Measurements from ENCODE around the gene LRMDA.

- TF ChIP-seq KAT2A (conservative IDR thresholded peaks at IDR 0.05; ENCODE audit: control insufficient read depth, low read depth, low read length) (no peak), NFIC (IDR thresholded peaks at IDR 0.05; ENCODE audit: low read depth, low read length) (no peak), CTCF (IDR thresholded peaks at IDR 0.05 in 2 of 3, conservative IDR thresholded peaks at IDR 0.05 in 1 of 3; ENCODE audit: control insufficient read depth in 2 of 3, extremely low read depth in 1 of 3, insufficient read depth in 1 of 3, low read depth in 3 of 3, low read length in 3 of 3) (no peak), RB1 (IDR thresholded peaks at IDR 0.05; ENCODE audit: borderline replicate concordance) (no peak), MYC (IDR thresholded peaks at IDR 0.05; ENCODE audit: insufficient read depth, insufficient read length, insufficient replicate concordance, low read length, severe bottlenecking) (no peak), CEBPB (IDR thresholded peaks at IDR 0.05; ENCODE audit: borderline replicate concordance in 1 of 2, low read depth in 2 of 2, low read length in 2 of 2) (no peak), IRF3 (IDR thresholded peaks at IDR 0.05) (no peak), EZH2 (IDR thresholded peaks at IDR 0.05; ENCODE audit: borderline replicate concordance, control insufficient read depth, low read depth, low read length) (no peak), EP300 (IDR thresholded peaks at IDR 0.05; ENCODE audit: borderline replicate concordance in 1 of 2, control insufficient read depth in 1 of 2, low read depth in 2 of 2, low read length in 2 of 2) (no peak), CHD1 (IDR thresholded peaks at IDR 0.05; ENCODE audit: low read depth, low read length) (no peak), POLR2A (IDR thresholded peaks at IDR 0.05; ENCODE audit: low read depth, low read length) (no peak), SREBF2 (IDR thresholded peaks at IDR 0.05; ENCODE audit: low read length) (no peak), TCF7 (IDR thresholded peaks at IDR 0.05; ENCODE audit: borderline replicate concordance) (no peak), JUND (IDR thresholded peaks at IDR 0.05; ENCODE audit: low read depth, low read length) (no peak)
Observed at GRCh38 chr10:76316234-76316633, 884.8 kb downstream of the LRMDA start.

Measured in GM12878 (cell line).